ENCODE results near the gene TAF8. TPM values are rescaled to one million over a fixed set of nuclear protein-coding genes. Genes with fewer than 3 reads are reported as not detected.

TAF8 gene
- total RNA-seq, 4 donors from 2014 or later = 24.5 to 37.6 (median 24.6) TPM

DNA sequence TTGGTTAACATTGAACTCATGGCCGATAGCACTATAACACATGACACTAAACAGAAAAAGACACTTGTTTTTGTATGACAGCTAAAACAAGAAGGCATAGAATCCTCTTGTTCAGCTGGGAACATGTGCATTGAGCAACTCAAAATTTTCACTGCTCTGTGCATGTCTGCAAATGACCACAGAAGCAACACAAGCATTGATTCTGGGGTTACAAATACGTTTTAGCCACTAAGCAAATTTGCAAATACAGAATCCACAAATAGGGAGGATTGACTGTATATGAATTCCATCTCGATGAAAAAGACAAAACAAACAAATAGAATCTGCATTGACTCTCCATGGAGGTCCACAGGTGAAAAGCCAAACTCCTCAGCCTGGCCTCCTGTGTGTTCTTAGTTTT is 60.4 kb downstream of the TAF8 start:
- TF ChIP-seq POLR2A (IDR thresholded peaks at IDR 0.05) = no peak
- TF ChIP-seq, protein P1, sequence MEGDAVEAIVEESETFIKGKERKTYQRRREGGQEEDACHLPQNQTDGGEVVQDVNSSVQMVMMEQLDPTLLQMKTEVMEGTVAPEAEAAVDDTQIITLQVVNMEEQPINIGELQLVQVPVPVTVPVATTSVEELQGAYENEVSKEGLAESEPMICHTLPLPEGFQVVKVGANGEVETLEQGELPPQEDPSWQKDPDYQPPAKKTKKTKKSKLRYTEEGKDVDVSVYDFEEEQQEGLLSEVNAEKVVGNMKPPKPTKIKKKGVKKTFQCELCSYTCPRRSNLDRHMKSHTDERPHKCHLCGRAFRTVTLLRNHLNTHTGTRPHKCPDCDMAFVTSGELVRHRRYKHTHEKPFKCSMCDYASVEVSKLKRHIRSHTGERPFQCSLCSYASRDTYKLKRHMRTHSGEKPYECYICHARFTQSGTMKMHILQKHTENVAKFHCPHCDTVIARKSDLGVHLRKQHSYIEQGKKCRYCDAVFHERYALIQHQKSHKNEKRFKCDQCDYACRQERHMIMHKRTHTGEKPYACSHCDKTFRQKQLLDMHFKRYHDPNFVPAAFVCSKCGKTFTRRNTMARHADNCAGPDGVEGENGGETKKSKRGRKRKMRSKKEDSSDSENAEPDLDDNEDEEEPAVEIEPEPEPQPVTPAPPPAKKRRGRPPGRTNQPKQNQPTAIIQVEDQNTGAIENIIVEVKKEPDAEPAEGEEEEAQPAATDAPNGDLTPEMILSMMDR (IDR thresholded peaks at IDR 0.05) = no peak
- H3K36me3 ChIP-seq = peaks cover 0 to 17% (median 0%) of the 10 kb centered on the region in 3 donors
- no peak overlapping the region for H3K4me3 ChIP-seq
- H3K4me1 ChIP-seq = peaks cover 0 to 12% (median 2%) of the 10 kb centered on the region in 4 donors
- no peaks in the 10 kb centered on the region for H3K9me3 ChIP-seq
- DNase-seq = no peak
- no peaks in the 10 kb centered on the region for H3K27me3 ChIP-seq
- no peak overlapping the region for H3K27ac ChIP-seq

DNA sequence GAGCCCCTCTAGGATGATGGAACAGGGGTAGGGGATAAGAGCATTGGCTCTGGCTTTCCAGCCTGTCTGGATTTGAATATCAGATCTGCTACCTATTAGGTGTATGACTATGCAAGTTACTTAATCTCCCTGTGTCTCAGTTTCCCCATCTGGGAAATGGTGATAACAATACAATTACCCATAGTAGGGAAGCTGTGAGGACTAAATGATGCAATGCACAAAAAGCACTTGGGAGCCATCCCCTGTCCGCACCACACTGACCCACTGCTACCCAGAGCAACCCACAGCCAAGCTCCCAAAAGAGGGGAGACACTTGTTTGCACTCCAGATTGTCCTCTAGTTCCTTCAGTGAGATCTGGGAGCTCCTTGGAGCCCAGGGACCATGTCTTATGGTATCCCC is 62.0 kb downstream of the TAF8 start:
- no peaks in the 10 kb centered on the region for H3K9me3 ChIP-seq
- H3K4me3 ChIP-seq = no peak overlapping the region
- no peaks in the 10 kb centered on the region for H3K27me3 ChIP-seq
- H3K36me3 ChIP-seq = peaks cover 0 to 17% (median 0%) of the 10 kb centered on the region in 3 donors
- H3K27ac ChIP-seq = no peak overlapping the region
- TF ChIP-seq, protein P1 (IDR thresholded peaks at IDR 0.05) = no peak
- H3K4me1 ChIP-seq = peaks cover 0 to 26% (median 2%) of the 10 kb centered on the region in 4 donors
- DNase-seq = no peak

DNA sequence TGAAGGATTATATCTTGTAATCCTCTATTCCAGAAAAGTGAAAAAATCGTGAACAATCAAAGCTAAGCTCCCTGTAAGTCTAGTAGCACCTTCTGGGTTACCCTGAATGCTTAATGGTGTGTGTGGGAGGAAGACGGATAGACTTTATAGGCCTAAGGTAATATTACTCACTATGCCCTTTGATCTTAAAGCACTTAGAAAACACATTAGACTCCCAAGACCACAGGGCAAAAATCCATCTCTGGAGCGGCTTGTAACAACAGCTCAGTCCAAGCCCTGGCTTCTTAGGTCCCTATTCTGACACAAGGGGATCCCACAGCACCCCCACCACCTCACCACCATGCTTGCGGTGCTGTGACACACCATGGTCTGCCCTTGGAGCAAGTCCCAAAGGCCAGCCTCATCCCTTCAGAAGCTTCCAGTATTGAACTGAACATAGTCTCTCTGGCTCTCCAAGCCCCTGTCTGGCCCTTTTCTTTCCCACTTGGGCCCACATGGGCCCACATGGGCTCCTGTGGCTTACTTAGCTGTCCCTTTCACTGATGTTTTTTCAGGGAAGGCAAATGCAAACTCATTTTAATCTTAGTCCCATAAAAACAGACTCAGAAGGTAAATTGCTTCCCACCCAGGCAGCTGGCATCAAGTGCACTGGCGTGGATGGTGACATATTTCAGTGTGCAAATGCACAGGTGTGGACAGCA is 63.8 kb downstream of the TAF8 start:
- H3K27ac ChIP-seq = peak overlapping the region in 3 of 4 donors; percentile 60 to 86 (median 84)
- H3K36me3 ChIP-seq = no peaks in the 10 kb centered on the region
- no peaks in the 10 kb centered on the region for H3K27me3 ChIP-seq
- peaks cover 0 to 28% (median 4%) of the 10 kb centered on the region in 4 donors for H3K4me1 ChIP-seq
- peak in 2 of 3 donors; percentile 68 to 69 for DNase-seq
- H3K4me3 ChIP-seq = no peak overlapping the region
- H3K9me3 ChIP-seq = no peaks in the 10 kb centered on the region
- peak; percentile 64 to 76 for TF ChIP-seq POLR2A (IDR thresholded peaks at IDR 0.05)
- TF ChIP-seq, protein P1 (IDR thresholded peaks at IDR 0.05) = no peak

DNA sequence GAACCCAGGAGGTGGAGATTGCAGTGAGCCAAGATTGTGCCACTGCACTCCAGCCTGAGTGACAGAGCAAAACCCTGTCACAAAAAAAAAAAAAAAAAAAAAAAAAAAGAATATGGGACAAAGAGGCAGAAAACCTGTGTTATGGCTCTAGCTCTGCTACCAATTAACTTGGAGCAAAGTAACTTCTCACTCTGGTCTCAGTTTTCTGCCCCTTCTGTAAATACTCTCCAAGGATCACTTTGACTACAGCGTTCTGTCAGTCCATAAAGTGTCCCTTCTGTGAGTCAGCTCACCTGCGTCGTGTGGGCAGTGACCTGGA is 67.5 kb downstream of the TAF8 start:
- H3K9me3 ChIP-seq = no peaks in the 10 kb centered on the region
- peak overlapping the region in 3 of 4 donors; percentile 77 to 97 (median 85) for H3K27ac ChIP-seq
- no peak for DNase-seq
- H3K36me3 ChIP-seq = no peaks in the 10 kb centered on the region
- peaks cover 0 to 44% (median 4%) of the 10 kb centered on the region in 4 donors for H3K4me1 ChIP-seq
- no peak overlapping the region for H3K4me3 ChIP-seq
- H3K27me3 ChIP-seq = no peaks in the 10 kb centered on the region
- TF ChIP-seq, protein P1 (IDR thresholded peaks at IDR 0.05) = no peak
- no peak for TF ChIP-seq POLR2A (IDR thresholded peaks at IDR 0.05)

- Histone ChIP-seq H3K27me3 (no peaks in the 10 kb centered on the region), H3K4me1 (peaks cover 0 to 40% (median 4%) of the 10 kb centered on the region in 4 donors)
Measured at GRCh38 chr6:42118162-42119001, 68.1 kb downstream of the TAF8 start.

More at GRCh38 chr6:42118162-42119001, 68.1 kb downstream of the TAF8 start:
- Histone ChIP-seq H3K9me3 (no peaks in the 10 kb centered on the region), H3K27ac (peak overlapping the region in 3 of 4 donors; percentile 77 to 97 (median 85)), H3K36me3 (no peaks in the 10 kb centered on the region), H3K4me3 (no peak overlapping the region)
- peak; percentile 24 to 59 for TF ChIP-seq POLR2A (IDR thresholded peaks at IDR 0.05)
- TF ChIP-seq, protein P1 (IDR thresholded peaks at IDR 0.05) = peak in 1 of 6 experiments; percentile 13
- peak in 2 of 3 donors; percentile 91 to 94 for DNase-seq
